H1 (cell line): ENCODE results near the gene SLC39A2. TPM values are rescaled to one million over a fixed set of nuclear protein-coding genes. Genes with fewer than 3 reads are reported as not detected.
A peak's percentile ranks its signal among the peaks of the same experiment; 100 is the strongest.

Source experiments
- CTCF ChIA-PET: fragments of 300-600 bp; sonication (Branson Sonifier 250); formaldehyde crosslinking; loops from one replicate; lab custom pipeline; 2021; ENCODE audit not compliant: partially characterized antibody; lab: Charles Lee
- POLR2A ChIA-PET: fragments of 300-600 bp; sonication (Branson Sonifier 250); formaldehyde crosslinking; loops from one replicate; lab custom pipeline; 2021; ENCODE audit warnings: inconsistent platforms; ENCODE audit not compliant: partially characterized antibody; lab: Charles Lee
- DNase-seq, 2 experiments: peaks; one replicate each; pipeline versions ENCODE4 v3.0.0 to v3.0.0-alpha.2; 2010 to 2022; ENCODE audit warnings: low spot score in 2 of 2, low read depth in 1 of 2, mixed read lengths in 1 of 2
- FAIRE-seq: peaks from 2 replicates; lab custom pipeline; 2011; peaks lifted over from hg19 to GRCh38; lab: Jason Lieb, UNC
- H2AFZ ChIP-seq: 2 replicates; pipeline ENCODE4 v1.8.1; 2012; ENCODE audit warnings: low read length, inconsistent platforms
- H2AK5ac ChIP-seq: 2 replicates; pipeline ENCODE4 v1.6.1; 2013; ENCODE audit warnings: low read depth, low read length
- H2BK120ac ChIP-seq: replicated peaks from 2 replicates; pipeline ENCODE3; 2013; ENCODE audit warnings: low read depth, low read length, inconsistent platforms
- H2BK12ac ChIP-seq: 2 replicates; pipeline ENCODE4 v1.6.1; 2013; ENCODE audit warnings: low read depth, low read length
- H2BK15ac ChIP-seq: 2 replicates; pipeline ENCODE4 v1.6.1; 2013; ENCODE audit warnings: low read length
- H2BK20ac ChIP-seq: 2 replicates; pipeline ENCODE4 v1.6.1; 2013; ENCODE audit warnings: low read length
- H2BK5ac ChIP-seq: 2 replicates; pipeline ENCODE4 v1.6.1; 2013; ENCODE audit warnings: low read depth, low read length
- H3K14ac ChIP-seq: 2 replicates; pipeline ENCODE4 v1.6.1; 2013; ENCODE audit warnings: inconsistent platforms; ENCODE audit not compliant: insufficient read length
- H3K18ac ChIP-seq: 2 replicates; pipeline ENCODE4 v1.6.1; 2013; ENCODE audit warnings: low read length; ENCODE audit errors: extremely low read depth
- H3K23ac ChIP-seq: 2 replicates; pipeline ENCODE4 v1.6.1; 2013; ENCODE audit warnings: inconsistent platforms; ENCODE audit not compliant: insufficient read length
- H3K23me2 ChIP-seq: 2 replicates; pipeline ENCODE4 v1.6.1; 2013; ENCODE audit warnings: low read depth, low read length
- H3K27ac ChIP-seq: 2 replicates; pipeline ENCODE4 v1.6.1; 2011; ENCODE audit warnings: low read depth, low read length, inconsistent platforms
- H3K27me3 ChIP-seq, 4 experiments: replicated peaks in 1 of 4; 1 replicate in 1 of 4; 2 replicates in 3 of 4; pipeline versions ENCODE4 v1.6.1 to v1.8.1; 2011 to 2013; ENCODE audit warnings: low read length in 3 of 4, mild to moderate bottlenecking in 3 of 4, inconsistent platforms in 2 of 4, mixed read lengths in 2 of 4, moderate library complexity in 1 of 4; ENCODE audit not compliant: control insufficient read depth in 3 of 4, insufficient read depth in 3 of 4; ENCODE audit errors: extremely low read depth in 1 of 4
- H3K36me3 ChIP-seq, 4 experiments: 2 replicates each; pipeline versions ENCODE4 v1.6.1 to v1.8.1; 2011 to 2013; ENCODE audit warnings: mild to moderate bottlenecking in 4 of 4, low read length in 3 of 4, moderate library complexity in 2 of 4, control low read depth in 1 of 4, inconsistent platforms in 1 of 4; ENCODE audit not compliant: insufficient read depth in 4 of 4, control insufficient read depth in 2 of 4
- H3K4ac ChIP-seq: replicated peaks from 2 replicates; pipeline ENCODE3; 2013; ENCODE audit warnings: low read length, low read depth, mixed read lengths, inconsistent platforms; ENCODE audit not compliant: insufficient read length
- H3K4me1 ChIP-seq, 4 experiments: replicated peaks in 1 of 4; 1 replicate in 1 of 4; 2 replicates in 3 of 4; pipeline versions ENCODE4 v1.6.1 to v1.8.1; 2011 to 2013; ENCODE audit warnings: low read length in 3 of 4, inconsistent platforms in 2 of 4, mixed read lengths in 1 of 4; ENCODE audit not compliant: insufficient read depth in 4 of 4, control insufficient read depth in 3 of 4
- H3K4me2 ChIP-seq, 2 experiments: 2 replicates each; pipeline versions ENCODE4 v1.6.1 to v1.8.1; 2011 to 2013; ENCODE audit warnings: low read depth in 2 of 2, low read length in 2 of 2, control low read depth in 1 of 2, inconsistent platforms in 1 of 2, mild to moderate bottlenecking in 1 of 2; ENCODE audit not compliant: insufficient read depth in 1 of 2
- H3K4me3 ChIP-seq, 4 experiments: fragments of 200-600, 300-600 bp in 1 of 4; sonication (generic), shearing (Covaris generic), sonication (Bioruptor Twin) in 1 of 4; 2 replicates each; pipeline versions ENCODE4 v1.5.1 to v1.8.1; 2011 to 2016; ENCODE audit warnings: low read length in 4 of 4, low read depth in 3 of 4, control low read depth in 2 of 4, inconsistent platforms in 2 of 4, mild to moderate bottlenecking in 2 of 4, mixed read lengths in 1 of 4, moderate library complexity in 1 of 4; ENCODE audit not compliant: insufficient read depth in 2 of 4; ENCODE audit errors: extremely low read depth in 1 of 4
- H3K56ac ChIP-seq: replicated peaks from 2 replicates; pipeline ENCODE3; 2013; ENCODE audit warnings: low read depth, mild to moderate bottlenecking, mixed read lengths, low read length, inconsistent platforms; ENCODE audit not compliant: insufficient read length
- H3K79me1 ChIP-seq: 2 replicates; pipeline ENCODE4 v1.6.1; 2013; ENCODE audit warnings: low read depth, low read length, control low read depth
- H3K79me2 ChIP-seq, 2 experiments: 2 replicates each; pipeline versions ENCODE4 v1.6.1 to v1.8.1; 2012 to 2013; ENCODE audit warnings: low read length in 2 of 2, mild to moderate bottlenecking in 2 of 2, inconsistent platforms in 1 of 2; ENCODE audit not compliant: insufficient read depth in 2 of 2, control insufficient read depth in 1 of 2
- H3K9ac ChIP-seq, 4 experiments: replicated peaks in 1 of 4; 1 replicate in 1 of 4; 2 replicates in 3 of 4; pipeline versions ENCODE4 v1.6.1 to v1.8.1; 2011 to 2013; ENCODE audit warnings: low read depth in 3 of 4, low read length in 3 of 4, control low read depth in 2 of 4, mild to moderate bottlenecking in 2 of 4, moderate library complexity in 2 of 4, inconsistent platforms in 1 of 4; ENCODE audit errors: extremely low read depth in 1 of 4
- H3K9me3 ChIP-seq, 2 experiments: 2 replicates each; pipeline versions ENCODE4 v1.6.1 to v1.8.1; 2012 to 2013; ENCODE audit warnings: mild to moderate bottlenecking in 2 of 2, moderate library complexity in 2 of 2, control low read depth in 1 of 2, inconsistent platforms in 1 of 2, low read depth in 1 of 2, low read length in 1 of 2, mixed read lengths in 1 of 2; ENCODE audit not compliant: insufficient read depth in 2 of 2
- H4K20me1 ChIP-seq, 2 experiments: replicated peaks in 1 of 2; 2 replicates each; pipeline versions ENCODE3 to v1.8.1; 2011 to 2013; ENCODE audit warnings: inconsistent platforms in 2 of 2, low read length in 2 of 2, mild to moderate bottlenecking in 1 of 2; ENCODE audit not compliant: insufficient read depth in 2 of 2, control insufficient read depth in 1 of 2
- H4K5ac ChIP-seq: 2 replicates; pipeline ENCODE4 v1.6.1; 2013; ENCODE audit warnings: low read length, low read depth, mixed read lengths, inconsistent platforms; ENCODE audit not compliant: insufficient read length
- H4K8ac ChIP-seq: 2 replicates; pipeline ENCODE4 v1.8.0; 2013; ENCODE audit warnings: mild to moderate bottlenecking, moderate library complexity, low read length, inconsistent platforms; ENCODE audit not compliant: insufficient read depth; ENCODE audit errors: extremely low read depth
- H4K91ac ChIP-seq: replicated peaks from 2 replicates; pipeline ENCODE3; 2013; ENCODE audit warnings: low read length, mixed read lengths, inconsistent platforms; ENCODE audit not compliant: insufficient read length
- KDM1A ChIP-seq: fragments of 200-600, 300-600 bp; sonication (generic); IDR thresholded peaks from 2 replicates; pipeline ENCODE4 v1.7.1; 2016; ENCODE audit warnings: mild to moderate bottlenecking, low read length, borderline replicate concordance
- KDM4A ChIP-seq: IDR thresholded peaks from one replicate; pipeline ENCODE4 v1.7.1; 2012; ENCODE audit warnings: low read depth, mild to moderate bottlenecking, moderate library complexity, low read length, inconsistent platforms; ENCODE audit not compliant: severe bottlenecking
- POLR2AphosphoS5 ChIP-seq: IDR thresholded peaks from 2 replicates; pipeline ENCODE4 v1.6.1; 2011; ENCODE audit warnings: low read depth, low read length
- WGBS, 2 experiments: shearing (Covaris generic) in 1 of 2; methylation state at CpG; one replicate each; pipeline versions ENCODE4 v1.1.6 to v1.1.7; 2013 to 2015; ENCODE audit warnings: low lambda C conversion rate in 2 of 2, mixed read lengths in 2 of 2, inconsistent platforms in 1 of 2, low coverage in 1 of 2, missing lambda C conversion rate in 1 of 2; ENCODE audit not compliant: insufficient replicate concordance in 2 of 2, insufficient coverage in 1 of 2, insufficient read length in 1 of 2; ENCODE audit errors: extremely low coverage in 1 of 2, missing lambda C conversion rate in 1 of 2; 5-methylcytosine and 5-hydroxymethylcytosine counted together
- polyA plus RNA-seq, 7 experiments: library from polyadenylated mRNA; depleted of rRNA in 3 of 7; stranded (reverse) in 5 of 7; unstranded in 2 of 7; fragments of >200 nt in 5 of 7; fragments of 200-250 nt in 2 of 7; gene quantifications; 1 replicate in 5 of 7; 2 replicates in 1 of 7; 4 replicates in 1 of 7; pipeline versions ENCODE4 v1.2.1 to v1.2.3, GENCODE V29; 2011 to 2013; ENCODE audit warnings: missing spikeins in 2 of 7, mixed read lengths in 2 of 7
- total RNA-seq: library from RNA; stranded (reverse); fragmentation: NEBNext Ultra II Directional; extraction: Animal tissue kit (Norgen Biotek cat#: 25700); gene quantifications from 2 replicates; pipeline ENCODE4 v1.2.1, GENCODE V29; 2021

Gene SLC39A2
- total and polyA plus RNA-seq, 2 of the 8 experiments (the other 6 are each of a cell fraction or from before 2014, with no cell fraction given) = 0.14 to 0.22 TPM

GRCh38 chr14:21003788-21004346 is 4.8 kb downstream of the SLC39A2 start:
- no peak overlapping the region for H2BK12ac ChIP-seq
- H3K9me3 ChIP-seq = no peaks in the 10 kb centered on the region
- peak overlapping the region; percentile 77; the same call in 1 of the 2 replicates for H2AFZ ChIP-seq
- H3K18ac ChIP-seq = no peak overlapping the region
- no peak overlapping the region for H3K23ac ChIP-seq
- H3K4ac ChIP-seq = no peak overlapping the region
- H3K23me2 ChIP-seq = no peaks in the 10 kb centered on the region; the same call in 1 of the 2 replicates
- FAIRE-seq = no peak
- H2BK5ac ChIP-seq = no peak overlapping the region
- no peaks in the 10 kb centered on the region for H3K79me2 ChIP-seq
- H3K27ac ChIP-seq = no peak overlapping the region
- no peak overlapping the region for H4K5ac ChIP-seq
- H3K56ac ChIP-seq = no peak overlapping the region
- CTCF ChIA-PET = interaction anchor here (1.0 to 10.6 kb wide), 7 partner anchors 9 to 105 kb away, joined by 3 to 117 read pairs (median 8); no protein-coding TSS in a partner anchor
- H3K36me3 ChIP-seq = no peaks in the 10 kb centered on the region
- TF ChIP-seq KDM1A (no peak), POLR2AphosphoS5 (no peak), KDM4A (no peak)
- TF ChIP-seq, all 59 proteins: peak for 0
- H3K4me1 ChIP-seq = peaks cover 1 to 3% (median 3%) of the 10 kb centered on the region in 4 experiments; a peak in 5 of 7 replicates
- POLR2A ChIA-PET = interaction anchor here (1.1 to 1.2 kb wide), 2 partner anchors 11 to 88 kb away, joined by 3 read pairs; no protein-coding TSS in a partner anchor
- H3K27me3 ChIP-seq = no peaks in the 10 kb centered on the region
- no peaks in the 10 kb centered on the region for H4K20me1 ChIP-seq
- DNase-seq = no peak
- H4K91ac ChIP-seq = no peak overlapping the region
- no peak overlapping the region for H2BK20ac ChIP-seq
- no peak overlapping the region for H2BK15ac ChIP-seq
- no peak overlapping the region for H3K9ac ChIP-seq
- H4K8ac ChIP-seq = no peak overlapping the region
- H3K14ac ChIP-seq = no peak overlapping the region
- no peak overlapping the region for H3K4me3 ChIP-seq
- 93% methylated on average over 14 of the region's 14 CpGs; no CpG with 5 or more reads in 1 of the 2 experiments for WGBS, 2 experiments
- H3K4me2 ChIP-seq = no peak overlapping the region
- no peak overlapping the region for H2AK5ac ChIP-seq
- H3K79me1 ChIP-seq = no peaks in the 10 kb centered on the region
- no peak overlapping the region for H2BK120ac ChIP-seq
